ENCODE data around the gene RAMP1. TPM values are rescaled to one million over a fixed set of nuclear protein-coding genes. Genes with fewer than 3 reads are reported as not detected.

RAMP1 gene
- total RNA-seq, 1 donor: 3.1 TPM

DNA sequence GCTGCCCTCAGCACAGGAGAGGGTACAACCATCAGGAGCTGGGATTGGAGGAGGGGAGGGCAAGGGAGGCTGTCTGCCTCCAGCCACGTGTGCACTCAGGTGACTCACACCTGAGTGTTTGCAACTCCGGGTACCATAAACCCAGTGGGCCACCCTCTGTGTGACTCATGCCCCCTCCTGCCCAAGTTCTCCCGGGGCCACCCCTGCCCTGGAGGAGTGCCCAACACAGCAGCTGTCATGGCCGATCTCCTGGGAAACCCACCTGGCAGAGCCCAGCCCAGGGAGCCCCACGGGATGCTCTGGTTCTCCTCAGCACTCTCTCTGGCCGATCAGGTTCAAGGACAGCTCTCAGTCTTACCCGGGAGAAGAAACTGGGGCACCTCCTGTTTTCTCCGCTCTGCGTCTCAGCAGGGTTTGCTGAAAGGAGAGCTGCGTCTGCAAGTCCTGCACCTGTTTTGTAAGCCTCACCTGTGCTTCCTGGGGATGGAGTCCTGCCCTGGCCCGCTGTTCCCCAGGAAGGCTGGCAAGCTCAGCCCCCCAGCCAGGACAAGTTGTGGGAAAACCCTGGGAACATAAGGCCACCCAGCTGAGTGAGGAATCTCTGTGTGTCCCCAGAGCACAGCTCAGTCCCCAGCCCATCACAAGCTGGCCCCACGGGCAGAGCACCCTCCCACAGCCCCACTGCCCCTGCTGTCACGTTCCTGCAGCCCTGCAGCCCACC lies 63.4 kb downstream of the RAMP1 start:
- H3K4me3 ChIP-seq (ENCODE audit: low read depth, low read length): no peak overlapping the region
- TF ChIP-seq, protein P1, sequence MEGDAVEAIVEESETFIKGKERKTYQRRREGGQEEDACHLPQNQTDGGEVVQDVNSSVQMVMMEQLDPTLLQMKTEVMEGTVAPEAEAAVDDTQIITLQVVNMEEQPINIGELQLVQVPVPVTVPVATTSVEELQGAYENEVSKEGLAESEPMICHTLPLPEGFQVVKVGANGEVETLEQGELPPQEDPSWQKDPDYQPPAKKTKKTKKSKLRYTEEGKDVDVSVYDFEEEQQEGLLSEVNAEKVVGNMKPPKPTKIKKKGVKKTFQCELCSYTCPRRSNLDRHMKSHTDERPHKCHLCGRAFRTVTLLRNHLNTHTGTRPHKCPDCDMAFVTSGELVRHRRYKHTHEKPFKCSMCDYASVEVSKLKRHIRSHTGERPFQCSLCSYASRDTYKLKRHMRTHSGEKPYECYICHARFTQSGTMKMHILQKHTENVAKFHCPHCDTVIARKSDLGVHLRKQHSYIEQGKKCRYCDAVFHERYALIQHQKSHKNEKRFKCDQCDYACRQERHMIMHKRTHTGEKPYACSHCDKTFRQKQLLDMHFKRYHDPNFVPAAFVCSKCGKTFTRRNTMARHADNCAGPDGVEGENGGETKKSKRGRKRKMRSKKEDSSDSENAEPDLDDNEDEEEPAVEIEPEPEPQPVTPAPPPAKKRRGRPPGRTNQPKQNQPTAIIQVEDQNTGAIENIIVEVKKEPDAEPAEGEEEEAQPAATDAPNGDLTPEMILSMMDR (IDR thresholded peaks at IDR 0.05; ENCODE audit: insufficient read depth, low read length): no peak
- DNase-seq (ENCODE audit: low read depth): no peak

DNA sequence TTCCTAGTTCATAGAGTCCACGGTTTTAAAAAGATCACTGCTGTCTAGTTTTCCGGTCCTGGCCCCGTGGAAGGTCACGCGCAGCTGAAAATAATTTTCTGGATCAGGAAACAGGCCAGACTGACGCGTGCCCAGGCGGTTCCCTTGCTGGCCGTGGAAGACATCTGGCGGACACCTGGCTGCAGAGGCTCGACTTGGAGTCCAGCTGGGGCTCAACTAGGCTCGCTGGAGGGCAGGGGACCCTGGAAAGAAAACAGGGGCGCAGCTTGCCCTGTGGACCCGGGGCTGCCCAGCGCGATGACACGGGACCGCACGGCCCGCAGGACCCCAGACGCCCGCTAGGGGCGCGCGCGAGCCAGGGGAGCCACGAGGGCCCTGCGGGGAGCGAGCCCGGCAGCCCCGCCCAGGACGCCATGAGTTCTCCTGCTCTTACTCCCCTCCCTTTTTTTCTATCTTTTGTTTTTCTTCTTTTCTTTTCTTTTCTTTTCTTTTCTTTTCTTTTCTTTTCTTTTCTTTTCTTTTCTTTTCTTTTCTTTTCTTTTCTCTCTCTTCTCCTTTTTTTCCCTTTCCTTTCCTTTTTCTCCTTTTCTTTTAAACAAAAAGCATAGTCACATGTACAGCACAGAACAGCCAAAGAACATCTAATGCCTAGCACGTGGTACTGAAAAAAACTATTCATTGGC lies 64.2 kb downstream of the RAMP1 start:
- H3K4me3 ChIP-seq (ENCODE audit: low read depth, low read length): peak overlapping the region; percentile 45
- peak; percentile 55 for DNase-seq (ENCODE audit: low read depth)
- TF ChIP-seq, protein P1 (IDR thresholded peaks at IDR 0.05; ENCODE audit: insufficient read depth, low read length): peak; percentile 74

DNA sequence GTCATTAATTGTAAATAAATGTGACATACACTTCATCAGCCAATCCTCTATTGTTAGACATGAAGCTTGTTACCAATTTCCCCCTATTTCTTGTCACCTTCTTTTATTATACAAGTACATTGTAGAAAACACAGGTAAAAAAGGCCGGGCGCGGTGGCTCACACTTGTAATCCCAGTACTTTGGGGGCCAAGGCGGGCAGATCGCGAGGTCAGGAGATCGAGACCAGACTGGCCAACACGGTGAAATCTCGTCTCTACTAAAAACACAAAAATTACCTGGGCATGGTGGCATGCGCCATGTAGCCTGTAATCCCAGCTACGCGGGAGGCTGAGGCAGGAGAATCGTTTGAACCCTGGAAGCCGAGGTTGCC lies 64.7 kb downstream of the RAMP1 start:
- DNase-seq (ENCODE audit: low read depth): no peak
- TF ChIP-seq, protein P1 (IDR thresholded peaks at IDR 0.05; ENCODE audit: insufficient read depth, low read length): no peak
- no peak overlapping the region for H3K4me3 ChIP-seq (ENCODE audit: low read depth, low read length)

DNA sequence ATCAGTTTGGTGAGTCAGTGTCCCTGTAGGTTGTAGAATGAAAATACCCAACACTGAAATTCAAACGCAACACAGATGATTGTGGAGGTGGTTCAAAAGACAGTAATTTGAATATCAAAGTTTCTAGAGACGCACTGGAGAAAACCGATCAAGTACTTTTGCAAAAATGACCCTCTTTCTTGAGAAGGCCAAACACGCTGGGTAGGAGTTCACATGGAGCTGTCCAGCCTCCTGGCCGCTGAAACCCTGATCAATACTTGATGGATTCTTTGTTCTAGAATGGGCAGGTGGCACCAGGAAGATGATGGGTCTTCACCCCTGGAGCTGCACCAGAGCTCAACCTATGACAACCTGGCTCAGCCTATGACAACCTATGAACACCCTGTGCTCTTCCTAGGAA lies 67.7 kb downstream of the RAMP1 start:
- TF ChIP-seq, protein P1 (IDR thresholded peaks at IDR 0.05; ENCODE audit: insufficient read depth, low read length): no peak
- DNase-seq (ENCODE audit: low read depth): no peak
- no peak overlapping the region for H3K4me3 ChIP-seq (ENCODE audit: low read depth, low read length)

DNA sequence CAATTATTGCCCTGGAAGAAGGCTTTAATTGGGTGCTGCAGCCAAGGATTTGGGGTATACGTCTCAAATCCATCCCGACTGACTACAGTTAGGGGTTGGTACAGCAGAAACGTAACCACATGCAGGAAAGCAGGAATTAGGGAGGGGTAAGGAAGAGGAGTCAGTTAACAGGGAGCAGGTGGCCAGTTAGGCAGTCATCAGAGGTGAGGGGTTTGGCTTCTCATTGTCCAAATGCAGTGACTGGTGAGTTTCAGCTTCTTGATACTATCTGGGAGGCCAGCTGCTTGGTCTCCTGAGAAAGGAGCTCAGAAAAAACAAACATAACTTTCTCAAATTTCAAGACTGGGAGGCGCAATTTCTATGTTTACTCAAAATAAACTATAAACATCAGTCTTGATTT lies 68.6 kb downstream of the RAMP1 start:
- TF ChIP-seq, protein P1 (IDR thresholded peaks at IDR 0.05; ENCODE audit: insufficient read depth, low read length): no peak
- no peak overlapping the region for H3K4me3 ChIP-seq (ENCODE audit: low read depth, low read length)
- DNase-seq (ENCODE audit: low read depth): no peak

DNA sequence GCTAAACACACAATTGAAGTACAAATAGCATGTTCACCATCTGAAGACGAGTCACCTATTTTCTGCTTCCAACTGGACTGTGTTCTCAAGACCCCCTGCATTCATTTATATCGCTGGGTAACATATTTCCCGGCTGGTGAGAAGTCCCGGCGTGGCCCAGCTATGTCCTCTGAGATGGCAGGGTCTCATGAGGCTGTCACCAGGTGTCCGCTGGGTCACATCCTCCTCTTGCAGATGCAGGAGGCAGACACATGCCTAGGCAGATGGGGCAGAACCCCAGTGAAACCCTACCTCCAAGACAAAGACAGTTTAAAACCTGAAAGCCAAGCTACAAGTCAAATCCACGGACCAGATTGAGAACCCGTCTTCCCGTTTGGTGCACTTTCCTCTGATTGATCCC lies 70.6 kb downstream of the RAMP1 start:
- H3K4me3 ChIP-seq (ENCODE audit: low read depth, low read length): no peak overlapping the region
- no peak for DNase-seq (ENCODE audit: low read depth)
- TF ChIP-seq, protein P1 (IDR thresholded peaks at IDR 0.05; ENCODE audit: insufficient read depth, low read length): no peak
